ENCODE measurements around the gene PDE8B.

The PDE8B gene

DNA sequence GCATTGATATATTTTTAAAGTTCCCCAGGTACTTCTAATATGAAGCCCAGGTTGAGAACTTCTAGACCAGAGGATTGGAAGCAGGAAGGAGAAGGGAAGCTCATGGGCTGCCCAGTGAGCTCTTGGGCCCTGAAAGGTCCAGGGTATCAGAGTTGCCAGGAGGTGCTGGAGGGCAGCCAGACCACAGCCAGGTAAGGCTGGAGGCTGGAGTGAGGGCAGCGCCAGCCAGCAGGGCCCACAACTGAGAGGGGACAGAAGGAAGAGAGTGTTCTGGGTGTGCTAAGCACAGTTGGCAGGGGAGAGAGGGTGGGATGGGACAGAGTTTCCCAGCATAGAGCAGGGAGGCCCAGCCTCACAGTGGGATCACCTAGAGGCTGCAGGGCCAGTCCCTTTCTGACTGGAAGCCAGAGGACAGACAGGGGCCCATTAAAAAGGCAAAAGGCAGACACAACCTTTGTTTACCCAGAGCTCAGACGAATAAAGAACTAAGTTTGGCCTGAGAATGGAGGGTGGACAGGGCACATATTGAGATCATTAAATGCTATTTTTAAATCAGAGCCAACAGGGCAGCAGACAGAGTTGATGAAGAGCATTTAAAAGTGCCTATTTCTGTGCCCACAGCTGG, 94.9 kb downstream of the PDE8B start:
- TF ChIP-seq EZH2 (IDR thresholded peaks at IDR 0.05; ENCODE audit: borderline replicate concordance, low read depth, low read length, severe bottlenecking) = no peak
- TF ChIP-seq, protein P1, sequence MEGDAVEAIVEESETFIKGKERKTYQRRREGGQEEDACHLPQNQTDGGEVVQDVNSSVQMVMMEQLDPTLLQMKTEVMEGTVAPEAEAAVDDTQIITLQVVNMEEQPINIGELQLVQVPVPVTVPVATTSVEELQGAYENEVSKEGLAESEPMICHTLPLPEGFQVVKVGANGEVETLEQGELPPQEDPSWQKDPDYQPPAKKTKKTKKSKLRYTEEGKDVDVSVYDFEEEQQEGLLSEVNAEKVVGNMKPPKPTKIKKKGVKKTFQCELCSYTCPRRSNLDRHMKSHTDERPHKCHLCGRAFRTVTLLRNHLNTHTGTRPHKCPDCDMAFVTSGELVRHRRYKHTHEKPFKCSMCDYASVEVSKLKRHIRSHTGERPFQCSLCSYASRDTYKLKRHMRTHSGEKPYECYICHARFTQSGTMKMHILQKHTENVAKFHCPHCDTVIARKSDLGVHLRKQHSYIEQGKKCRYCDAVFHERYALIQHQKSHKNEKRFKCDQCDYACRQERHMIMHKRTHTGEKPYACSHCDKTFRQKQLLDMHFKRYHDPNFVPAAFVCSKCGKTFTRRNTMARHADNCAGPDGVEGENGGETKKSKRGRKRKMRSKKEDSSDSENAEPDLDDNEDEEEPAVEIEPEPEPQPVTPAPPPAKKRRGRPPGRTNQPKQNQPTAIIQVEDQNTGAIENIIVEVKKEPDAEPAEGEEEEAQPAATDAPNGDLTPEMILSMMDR (IDR thresholded peaks at IDR 0.05; ENCODE audit: borderline replicate concordance, extremely low read depth, low read length, poor library complexity, severe bottlenecking) = no peak
- no peak overlapping the region for H3K27ac ChIP-seq (ENCODE audit: low read length)
- H3K79me2 ChIP-seq (ENCODE audit: insufficient read depth, low read length) = no peaks in the 10 kb centered on the region
- H4K20me1 ChIP-seq (ENCODE audit: insufficient read depth, low read length) = no peaks in the 10 kb centered on the region
- no peak overlapping the region for H3K9ac ChIP-seq (ENCODE audit: low read depth, low read length)
- no peak overlapping the region for H3K4me2 ChIP-seq (ENCODE audit: insufficient read depth, low read length)
- no peak overlapping the region for H2AFZ ChIP-seq (ENCODE audit: low read depth, low read length)
- no peak for ATAC-seq (ENCODE audit: insufficient read depth, low read depth)
- no peaks in the 10 kb centered on the region for H3K36me3 ChIP-seq (ENCODE audit: insufficient read depth, low read length)
- no peak overlapping the region for H3K4me3 ChIP-seq (ENCODE audit: low read depth in 1 of 2, low read length in 2 of 2)
- DNase-seq = no peak
- no peaks in the 10 kb centered on the region for H3K27me3 ChIP-seq (ENCODE audit: insufficient read depth, low read length, poor library complexity)
- no peaks in the 10 kb centered on the region for H3K4me1 ChIP-seq (ENCODE audit: insufficient read depth, low read length)
- no peaks in the 10 kb centered on the region for H3K9me3 ChIP-seq (ENCODE audit: insufficient read depth, low read length, severe bottlenecking)

DNA sequence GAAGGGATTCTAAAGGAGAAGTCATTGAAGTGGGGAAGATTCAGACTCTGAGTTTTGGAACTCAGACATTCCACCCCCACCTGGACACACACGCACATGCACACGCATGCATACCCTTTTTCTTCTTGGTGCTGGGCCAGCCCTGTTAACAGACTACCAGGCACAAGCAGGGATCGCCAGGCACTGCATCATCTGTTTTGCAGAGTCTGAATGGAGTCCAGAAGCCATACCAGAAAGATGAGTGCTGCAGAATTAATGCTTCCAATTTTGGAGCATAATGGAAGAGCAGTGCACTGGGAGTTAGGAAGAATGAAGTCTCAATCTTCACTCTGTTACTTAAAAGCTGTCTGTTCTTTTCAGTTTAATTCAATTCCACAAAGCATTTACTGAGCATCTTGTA, 95.5 kb downstream of the PDE8B start:
- H3K9ac ChIP-seq (ENCODE audit: low read depth, low read length) = no peak overlapping the region
- TF ChIP-seq, protein P1 (IDR thresholded peaks at IDR 0.05; ENCODE audit: borderline replicate concordance, extremely low read depth, low read length, poor library complexity, severe bottlenecking) = no peak
- TF ChIP-seq EZH2 (IDR thresholded peaks at IDR 0.05; ENCODE audit: borderline replicate concordance, low read depth, low read length, severe bottlenecking) = no peak
- DNase-seq (no peak), ATAC-seq (ENCODE audit: insufficient read depth, low read depth) (no peak)
- H3K27ac ChIP-seq (ENCODE audit: low read length) = no peak overlapping the region
- no peaks in the 10 kb centered on the region for H3K27me3 ChIP-seq (ENCODE audit: insufficient read depth, low read length, poor library complexity)
- H3K4me2 ChIP-seq (ENCODE audit: insufficient read depth, low read length) = no peak overlapping the region
- H3K9me3 ChIP-seq (ENCODE audit: insufficient read depth, low read length, severe bottlenecking) = no peaks in the 10 kb centered on the region
- H3K36me3 ChIP-seq (ENCODE audit: insufficient read depth, low read length) = no peaks in the 10 kb centered on the region
- no peak overlapping the region for H3K4me3 ChIP-seq (ENCODE audit: low read depth in 1 of 2, low read length in 2 of 2)
- H3K79me2 ChIP-seq (ENCODE audit: insufficient read depth, low read length) = no peaks in the 10 kb centered on the region
- H4K20me1 ChIP-seq (ENCODE audit: insufficient read depth, low read length) = no peaks in the 10 kb centered on the region
- H2AFZ ChIP-seq (ENCODE audit: low read depth, low read length) = no peak overlapping the region
- no peaks in the 10 kb centered on the region for H3K4me1 ChIP-seq (ENCODE audit: insufficient read depth, low read length)

DNA sequence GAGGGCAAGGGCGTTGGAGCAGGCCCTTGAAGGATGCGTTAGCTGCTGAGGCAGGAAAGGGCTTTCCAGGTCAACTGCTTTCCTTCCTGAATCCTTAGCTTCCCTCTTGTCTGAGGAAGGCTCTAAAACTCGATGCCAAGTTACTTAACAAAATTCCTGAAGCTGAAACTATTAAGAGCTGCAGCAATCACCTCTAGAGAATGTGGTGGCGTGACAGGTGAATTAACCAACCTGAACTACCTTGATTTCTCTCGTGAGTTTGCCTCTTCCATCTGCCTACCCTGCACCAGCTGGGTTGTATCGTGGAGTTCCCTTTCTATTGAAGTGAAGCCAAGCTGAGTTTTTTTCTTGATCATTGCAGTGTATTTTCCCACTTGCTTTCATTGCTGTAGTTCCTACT, 96.1 kb downstream of the PDE8B start:
- DNase-seq (no peak), ATAC-seq (ENCODE audit: insufficient read depth, low read depth) (no peak)
- Histone ChIP-seq H3K27ac (ENCODE audit: low read length) (no peak overlapping the region), H3K4me3 (ENCODE audit: low read depth in 1 of 2, low read length in 2 of 2) (no peak overlapping the region), H3K4me2 (ENCODE audit: insufficient read depth, low read length) (no peak overlapping the region), H4K20me1 (ENCODE audit: insufficient read depth, low read length) (no peaks in the 10 kb centered on the region), H2AFZ (ENCODE audit: low read depth, low read length) (no peak overlapping the region), H3K36me3 (ENCODE audit: insufficient read depth, low read length) (no peaks in the 10 kb centered on the region), H3K79me2 (ENCODE audit: insufficient read depth, low read length) (no peaks in the 10 kb centered on the region), H3K9me3 (ENCODE audit: insufficient read depth, low read length, severe bottlenecking) (no peaks in the 10 kb centered on the region), H3K9ac (ENCODE audit: low read depth, low read length) (no peak overlapping the region), H3K4me1 (ENCODE audit: insufficient read depth, low read length) (no peaks in the 10 kb centered on the region), H3K27me3 (ENCODE audit: insufficient read depth, low read length, poor library complexity) (no peaks in the 10 kb centered on the region)
- TF ChIP-seq, protein P1 (IDR thresholded peaks at IDR 0.05; ENCODE audit: borderline replicate concordance, extremely low read depth, low read length, poor library complexity, severe bottlenecking) = no peak
